Bone marrow (tissue), 2 donors: Measurements from ENCODE around the gene AMIGO3.
"Not testable (repeated sequence)": the region's sequence is repeated elsewhere in the genome, so short reads cannot be mapped to it uniquely, and the experiment has no call there.

Experiments
- DNase-seq, 2 donors: peaks; one replicate each; lab custom pipeline; 2025; lab: John Stamatoyannopoulos, UW

Gene AMIGO3

GRCh38 chr3:49712166-49712565, 7.3 kb downstream of the AMIGO3 start:
- no peak for DNase-seq

GRCh38 chr3:49711489-49711888, 8.0 kb downstream of the AMIGO3 start:
- no peak for DNase-seq

- DNase-seq, result no peak
These were observed 9.6 kb downstream of the AMIGO3 start for GRCh38 chr3:49709852-49710251.

GRCh38 chr3:49707113-49707480, 12.4 kb downstream of the AMIGO3 start:
- no peak for DNase-seq

- DNase-seq, result no peak
These were observed 12.9 kb downstream of the AMIGO3 start for GRCh38 chr3:49706456-49707112.

GRCh38 chr3:49705390-49705960, 14.0 kb downstream of the AMIGO3 start:
- DNase-seq, result no peak

GRCh38 chr3:49704629-49705028, 14.9 kb downstream of the AMIGO3 start:
- DNase-seq, result no peak

GRCh38 chr3:49703956-49704355, 15.5 kb downstream of the AMIGO3 start:
- DNase-seq, result no peak

GRCh38 chr3:49703443-49703927, 16.0 kb downstream of the AMIGO3 start:
- peak; percentile 20 to 47 for DNase-seq

- no peak for DNase-seq
These were observed 16.8 kb downstream of the AMIGO3 start for GRCh38 chr3:49702672-49703071.

GRCh38 chr3:49701388-49702077, 18.0 kb downstream of the AMIGO3 start:
- DNase-seq, result no peak

GRCh38 chr3:49700453-49701128, 18.9 kb downstream of the AMIGO3 start:
- DNase-seq, result no peak

- DNase-seq, result no peak
These were observed 19.5 kb downstream of the AMIGO3 start for GRCh38 chr3:49700014-49700413.

GRCh38 chr3:49699281-49699979, 20.1 kb downstream of the AMIGO3 start:
- no peak for DNase-seq

GRCh38 chr3:49695350-49696015, 24.0 kb downstream of the AMIGO3 start:
- DNase-seq, result not testable (repeated sequence)

- not testable (repeated sequence) for DNase-seq
These were observed 24.9 kb downstream of the AMIGO3 start for GRCh38 chr3:49694409-49695070.

GRCh38 chr3:49691481-49691880, 28.0 kb downstream of the AMIGO3 start:
- DNase-seq, result not testable (repeated sequence)

GRCh38 chr3:49690856-49691255, 28.6 kb downstream of the AMIGO3 start:
- DNase-seq, result not testable (repeated sequence)

- not testable (repeated sequence) for DNase-seq
These were observed 29.4 kb downstream of the AMIGO3 start for GRCh38 chr3:49689908-49690624.
